GM13976 (cell line): ENCODE measurements around the gene NCOA5.

ENCODE experiments used
- DNase-seq: peaks from one replicate; pipeline ENCODE4 v3.0.0; 2012; ENCODE audit warnings: low spot score
- in situ Hi-C: fragments of 300-500 bp; cut with MboI; formaldehyde crosslinking; loops from one replicate; pipeline ENCODE4 v1.12.0; 2022; ENCODE audit warnings: low sequenced_read_pairs, mixed read lengths, inconsistent platforms; ENCODE audit not compliant: unreplicated experiment
- TF ChIP-seq, protein P1 (sequence below): IDR thresholded peaks from 2 replicates; pipeline ENCODE4 v1.5.1; 2012; ENCODE audit warnings: borderline replicate concordance, mild to moderate bottlenecking; ENCODE audit not compliant: insufficient read depth; ENCODE audit errors: extremely low read depth, missing control alignments, control extremely low read depth

The NCOA5 gene

GRCh38 chr20:46127396-46128010 lies 37.7 kb upstream of the NCOA5 start:
- TF ChIP-seq, protein P1, sequence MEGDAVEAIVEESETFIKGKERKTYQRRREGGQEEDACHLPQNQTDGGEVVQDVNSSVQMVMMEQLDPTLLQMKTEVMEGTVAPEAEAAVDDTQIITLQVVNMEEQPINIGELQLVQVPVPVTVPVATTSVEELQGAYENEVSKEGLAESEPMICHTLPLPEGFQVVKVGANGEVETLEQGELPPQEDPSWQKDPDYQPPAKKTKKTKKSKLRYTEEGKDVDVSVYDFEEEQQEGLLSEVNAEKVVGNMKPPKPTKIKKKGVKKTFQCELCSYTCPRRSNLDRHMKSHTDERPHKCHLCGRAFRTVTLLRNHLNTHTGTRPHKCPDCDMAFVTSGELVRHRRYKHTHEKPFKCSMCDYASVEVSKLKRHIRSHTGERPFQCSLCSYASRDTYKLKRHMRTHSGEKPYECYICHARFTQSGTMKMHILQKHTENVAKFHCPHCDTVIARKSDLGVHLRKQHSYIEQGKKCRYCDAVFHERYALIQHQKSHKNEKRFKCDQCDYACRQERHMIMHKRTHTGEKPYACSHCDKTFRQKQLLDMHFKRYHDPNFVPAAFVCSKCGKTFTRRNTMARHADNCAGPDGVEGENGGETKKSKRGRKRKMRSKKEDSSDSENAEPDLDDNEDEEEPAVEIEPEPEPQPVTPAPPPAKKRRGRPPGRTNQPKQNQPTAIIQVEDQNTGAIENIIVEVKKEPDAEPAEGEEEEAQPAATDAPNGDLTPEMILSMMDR, result no peak
- in situ Hi-C loops, result loop anchor here (25.0 kb wide), 1 partner anchor 560 kb away; the partner anchor contains the start of gene TP53RK
- DNase-seq, result no peak

- TF ChIP-seq, protein P1, result no peak
- in situ Hi-C loops, result loop anchor here (25.0 kb wide), 1 partner anchor 561 kb away; the partner anchor contains the start of gene TP53RK
- no peak for DNase-seq
Observed at GRCh38 chr20:46126440-46127056, 36.8 kb upstream of the NCOA5 start.

- no peak for DNase-seq
- TF ChIP-seq, protein P1, result no peak
- in situ Hi-C loops, result no loop called here
Observed at GRCh38 chr20:46123482-46124245, 33.9 kb upstream of the NCOA5 start.

- TF ChIP-seq, protein P1, result no peak
- DNase-seq, result peak; percentile 9
- in situ Hi-C loops, result no loop called here
Observed at GRCh38 chr20:46122516-46123481, 33.0 kb upstream of the NCOA5 start.

GRCh38 chr20:46122071-46122470 lies 32.3 kb upstream of the NCOA5 start:
- DNase-seq, result no peak
- TF ChIP-seq, protein P1, result no peak
- in situ Hi-C loops, result no loop called here
